Heart left ventricle (tissue), 16 donors: ENCODE measurements around the gene ZMIZ1. TPM values are rescaled to one million over a fixed set of nuclear protein-coding genes. Genes with fewer than 3 reads are reported as not detected.

Experiments
- ATAC-seq, 4 donors: fragments of 200-7000 bp; cut with Tn5 transposase; one replicate each; pipeline ENCODE4 v1.9.1; 2020 to 2022; ENCODE audit warnings: moderate library complexity in 4 of 4, mild to moderate bottlenecking in 3 of 4, moderate number of reproducible peaks in 1 of 4
- DNase-seq, 5 donors: peaks; one replicate each; pipeline ENCODE4 v3.0.0-alpha.2; 2020
- H3K27ac ChIP-seq, 12 donors: fragments of 200-600 bp; sonication (generic) in 4 of 12; one replicate each; pipeline versions ENCODE4 v1.5.0 to v1.8.0; 2016 to 2022; ENCODE audit warnings: mild to moderate bottlenecking in 2 of 12
- H3K27me3 ChIP-seq, 9 donors: fragments of 200-600 bp; sonication (generic) in 2 of 9; one replicate each; pipeline versions ENCODE4 v1.5.1 to v1.8.0; 2016 to 2022; ENCODE audit warnings: mild to moderate bottlenecking in 3 of 9
- H3K36me3 ChIP-seq, 9 donors: fragments of 200-600 bp; sonication (generic) in 2 of 9; one replicate each; pipeline versions ENCODE4 v1.5.0 to v1.8.0; 2018 to 2022; ENCODE audit warnings: mild to moderate bottlenecking in 2 of 9
- H3K4me1 ChIP-seq, 12 donors: fragments of 200-600 bp; sonication (generic) in 4 of 12; one replicate each; pipeline versions ENCODE4 v1.5.0 to v1.8.0; 2016 to 2022; ENCODE audit warnings: mild to moderate bottlenecking in 3 of 12
- H3K4me3 ChIP-seq, 12 donors: fragments of 200-600 bp; sonication (generic) in 4 of 12; one replicate each; pipeline versions ENCODE4 v1.5.0 to v1.8.0; 2017 to 2022; ENCODE audit warnings: mild to moderate bottlenecking in 9 of 12, moderate library complexity in 4 of 12
- H3K9me3 ChIP-seq, 12 donors: fragments of 200-600 bp; sonication (generic) in 4 of 12; one replicate each; pipeline versions ENCODE4 v1.5.0 to v1.8.0; 2016 to 2022; ENCODE audit warnings: mild to moderate bottlenecking in 1 of 12
- POLR2A ChIP-seq, 2 donors: fragments of 450-650 bp; IDR thresholded peaks; one replicate each; pipeline ENCODE4 v1.6.1; 2017; ENCODE audit warnings: antibody characterized with exemption in 2 of 2, mild to moderate bottlenecking in 2 of 2, moderate library complexity in 2 of 2
- WGBS, 4 donors: extraction: QIAGEN DNeasy Blood & Tissue Kit in 2 of 4; methylation state at CpG; one replicate each; pipeline versions ENCODE4 v1.1.5 to v1.1.7; 2013 to 2018; 5-methylcytosine and 5-hydroxymethylcytosine counted together
- intact Hi-C, 10 donors: fragments of 100-400 bp; cut with DNase I; formaldehyde crosslinking; loops; one replicate each; pipeline versions ENCODE4 v1.11.1 to v1.14.2; 2022
- polyA plus RNA-seq, 2 donors: library from polyadenylated mRNA; stranded (reverse); fragments of 200-250 nt; gene quantifications; one replicate each; pipeline ENCODE4 v1.2.3, GENCODE V29; 2013
- total RNA-seq, 9 donors: library from RNA; depleted of rRNA in 2 of 9; stranded (reverse); fragments of >200 nt in 2 of 9; fragmentation: NEBNext Ultra II Directional in 3 of 9; extraction: Animal tissue kit (Norgen Biotek cat#: 25700) in 3 of 9; gene quantifications; one replicate each; pipeline versions ENCODE4 v1.1.0 to v1.2.4, GENCODE V29; 2016 to 2023
- TF ChIP-seq, protein P1 (sequence below), 12 donors: fragments of 200-600 bp; sonication (generic) in 4 of 12; IDR thresholded peaks; one replicate each; pipeline versions ENCODE4 v1.5.0 to v1.8.0; 2018 to 2022; ENCODE audit warnings: antibody characterized with exemption in 12 of 12, mild to moderate bottlenecking in 5 of 12
- donor health status: ischemic (EF 13 %, LVEDD 7.1; RV severe dilation, severe dysfunction).
- donor health status: healthy with polysubstance abuse.
- donor health status: DM: no; HTN: yes; CAD: no.
- donor health status: DM: no; HTN: no; CAD: no.
- donor health status: ischemic (EF 25% LVEDD 6.9; RV normal size, moderate dysfunction).
- donor health status: ischemic (EF 25% LVEDD 5.7; RV mildly dilated, moderate dysfunction).
- donor health status: healthy.
- donor health status: DM: yes; HTN: yes; CAD: no.
- donor health status: ischemic (EF 35%, LVEDD 5.7; RV mildly dilated, moderate dysfunction).
- donor health status: nonischemic (EF 11% LVEDD 7.7; RV severe dilation, severe dysfunction).
- donor health status: DM: yes; HTN: yes; CAD: no.
- donor health status: PGD.
- donor health status: ischemic (EF 29% LVEDD 5.4; RV normal size, mild dysfunction).
- donor health status: nonischemic (EF 23%, LVEDD 6.1; RV moderate dilation, normal function).

ZMIZ1 gene
- total and polyA plus RNA-seq, 11 donors, result 19.7 to 75.4 (median 49.2) TPM

DNA sequence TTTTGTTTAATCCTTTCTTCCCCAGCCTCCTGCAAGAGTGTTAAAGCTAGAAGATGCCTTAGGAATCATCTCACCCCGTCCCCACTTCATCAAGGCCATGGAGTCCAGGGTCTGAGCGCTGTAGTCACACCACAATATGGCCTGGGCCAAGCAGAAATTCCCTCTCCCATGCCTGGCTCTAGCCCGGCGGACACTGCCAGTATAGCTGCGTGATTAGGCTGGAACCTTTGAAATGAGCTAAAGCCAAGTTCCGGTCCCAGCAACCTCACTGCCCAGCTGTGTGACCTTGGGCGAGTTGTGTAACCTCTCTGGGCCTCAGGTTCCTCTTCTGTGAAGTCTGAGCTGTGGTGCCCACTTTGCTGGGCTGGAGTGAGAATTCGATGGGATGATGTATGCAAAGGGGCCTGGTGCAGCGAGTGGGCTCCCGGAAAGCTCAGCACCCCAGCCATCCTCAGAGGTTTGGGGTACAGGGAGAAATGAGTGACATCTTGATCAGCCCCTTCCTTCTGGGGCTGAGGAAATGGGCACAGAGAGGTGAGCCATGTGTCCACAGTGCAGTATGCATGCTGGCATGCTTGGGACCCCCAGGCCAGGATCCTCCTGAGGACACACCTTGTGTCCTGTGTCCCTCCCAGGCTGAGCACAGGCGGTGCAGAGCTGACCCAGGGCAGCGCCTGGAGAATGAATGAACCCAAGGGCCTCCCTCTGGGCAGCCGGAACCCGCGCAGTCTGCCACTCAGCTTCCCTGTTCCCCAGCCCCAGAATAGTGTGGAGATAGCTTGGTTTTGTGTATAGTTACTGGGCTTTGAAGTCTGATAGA lies 118.6 kb downstream of the ZMIZ1 start:
- TF ChIP-seq POLR2A (IDR thresholded peaks at IDR 0.05), result no peak
- TF ChIP-seq, protein P1, sequence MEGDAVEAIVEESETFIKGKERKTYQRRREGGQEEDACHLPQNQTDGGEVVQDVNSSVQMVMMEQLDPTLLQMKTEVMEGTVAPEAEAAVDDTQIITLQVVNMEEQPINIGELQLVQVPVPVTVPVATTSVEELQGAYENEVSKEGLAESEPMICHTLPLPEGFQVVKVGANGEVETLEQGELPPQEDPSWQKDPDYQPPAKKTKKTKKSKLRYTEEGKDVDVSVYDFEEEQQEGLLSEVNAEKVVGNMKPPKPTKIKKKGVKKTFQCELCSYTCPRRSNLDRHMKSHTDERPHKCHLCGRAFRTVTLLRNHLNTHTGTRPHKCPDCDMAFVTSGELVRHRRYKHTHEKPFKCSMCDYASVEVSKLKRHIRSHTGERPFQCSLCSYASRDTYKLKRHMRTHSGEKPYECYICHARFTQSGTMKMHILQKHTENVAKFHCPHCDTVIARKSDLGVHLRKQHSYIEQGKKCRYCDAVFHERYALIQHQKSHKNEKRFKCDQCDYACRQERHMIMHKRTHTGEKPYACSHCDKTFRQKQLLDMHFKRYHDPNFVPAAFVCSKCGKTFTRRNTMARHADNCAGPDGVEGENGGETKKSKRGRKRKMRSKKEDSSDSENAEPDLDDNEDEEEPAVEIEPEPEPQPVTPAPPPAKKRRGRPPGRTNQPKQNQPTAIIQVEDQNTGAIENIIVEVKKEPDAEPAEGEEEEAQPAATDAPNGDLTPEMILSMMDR (IDR thresholded peaks at IDR 0.05), result no peak
- H3K9me3 ChIP-seq, result no peaks in the 10 kb centered on the region
- no peaks in the 10 kb centered on the region for H3K27me3 ChIP-seq
- no peak for ATAC-seq
- 81 to 90% (median 87%) methylated on average over 7 to 15 of the region's 15 CpGs for WGBS, 4 donors
- no peak overlapping the region for H3K4me3 ChIP-seq
- peak overlapping the region in 3 of 12 donors; percentile 15 to 79 (median 38) for H3K27ac ChIP-seq
- peaks cover 25 to 100% (median 91%) of the 10 kb centered on the region in 12 donors for H3K4me1 ChIP-seq
- intact Hi-C loops, result loop anchor here in 2 of 10 donors (5.0 to 10.0 kb wide), 3 partner anchors 35 to 210 kb away; no protein-coding TSS in a partner anchor
- peaks cover 0 to 26% (median 10%) of the 10 kb centered on the region in 9 donors for H3K36me3 ChIP-seq
- DNase-seq, result no peak

DNA sequence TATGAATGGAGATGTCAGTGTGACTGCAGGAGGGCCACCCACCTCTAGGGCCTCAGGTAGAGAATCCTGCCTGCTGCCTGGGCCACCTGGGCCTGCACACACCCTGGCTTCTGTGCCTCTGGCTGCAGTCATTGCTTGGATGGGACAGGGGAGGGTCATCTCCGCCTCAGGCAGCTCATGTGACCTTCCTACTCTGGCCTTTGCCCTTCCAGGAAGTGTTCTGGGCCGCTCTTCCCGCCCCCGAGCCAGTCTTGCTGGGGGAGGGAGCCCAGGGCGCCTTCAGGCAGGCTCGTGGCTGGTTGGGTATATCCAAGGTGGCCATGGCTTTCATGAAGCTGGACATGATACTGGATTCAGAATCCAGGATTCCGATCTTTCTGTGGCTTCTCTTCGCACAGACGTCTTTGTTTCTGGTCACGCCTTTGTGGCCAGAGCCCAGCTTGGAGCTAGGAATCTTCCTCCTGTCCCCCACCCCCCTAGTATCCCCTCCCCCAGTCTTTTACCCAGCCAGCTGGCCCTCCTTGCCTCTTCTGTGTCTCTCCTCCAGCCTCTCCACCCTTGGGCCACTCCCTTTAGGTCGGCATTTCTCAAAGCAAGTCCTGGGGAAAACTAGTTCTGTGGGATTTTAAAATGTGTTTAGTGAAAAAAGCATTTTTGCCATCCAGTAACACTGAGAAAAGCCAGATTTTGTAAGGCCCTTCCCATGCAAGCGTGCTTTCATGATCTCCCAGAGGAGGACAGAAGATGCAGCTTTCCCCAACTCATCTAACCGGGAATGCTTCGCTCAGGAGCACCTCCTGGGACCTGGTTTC lies 119.6 kb downstream of the ZMIZ1 start:
- DNase-seq, result no peak
- peak overlapping the region in 4 of 12 donors; percentile 15 to 30 (median 26) for H3K27ac ChIP-seq
- H3K4me3 ChIP-seq, result no peak overlapping the region
- peaks cover 22 to 99% (median 89%) of the 10 kb centered on the region in 12 donors for H3K4me1 ChIP-seq
- 60 to 72% (median 64%) methylated on average over 9 to 14 of the region's 14 CpGs for WGBS, 4 donors
- TF ChIP-seq, protein P1 (IDR thresholded peaks at IDR 0.05), result no peak
- no peak for TF ChIP-seq POLR2A (IDR thresholded peaks at IDR 0.05)
- no peaks in the 10 kb centered on the region for H3K9me3 ChIP-seq
- H3K27me3 ChIP-seq, result no peaks in the 10 kb centered on the region
- intact Hi-C loops, result loop anchor here in 2 of 10 donors (5.0 to 10.0 kb wide), 3 partner anchors 36 to 211 kb away; no protein-coding TSS in a partner anchor
- H3K36me3 ChIP-seq, result peaks cover 0 to 26% (median 10%) of the 10 kb centered on the region in 9 donors
- peak in 1 of 4 donors; percentile 27 for ATAC-seq

DNA sequence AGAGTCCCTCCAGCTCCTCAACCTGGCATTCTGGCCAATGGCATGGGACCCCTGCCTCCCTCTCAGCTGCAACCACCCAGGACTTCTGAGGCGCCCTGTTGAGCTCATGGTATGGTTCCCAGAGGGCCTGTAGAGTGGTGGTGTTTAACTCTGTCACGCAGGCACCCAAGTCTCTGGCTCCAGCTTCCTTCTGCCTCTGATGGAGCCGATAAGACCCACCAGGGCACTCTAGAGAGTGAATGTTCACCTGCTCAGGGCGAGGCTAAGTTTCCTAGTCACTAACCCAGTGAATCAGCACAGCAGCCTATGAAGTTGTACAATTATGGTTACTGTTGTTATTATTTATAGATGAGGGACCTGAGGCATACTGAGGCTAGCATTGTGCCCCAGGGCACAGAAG lies 120.4 kb downstream of the ZMIZ1 start:
- Histone ChIP-seq H3K27ac (peak overlapping the region in 3 of 12 donors; percentile 6 to 34 (median 12)), H3K4me3 (no peak overlapping the region), H3K27me3 (no peaks in the 10 kb centered on the region), H3K4me1 (peaks cover 16 to 98% (median 81%) of the 10 kb centered on the region in 12 donors), H3K9me3 (no peaks in the 10 kb centered on the region), H3K36me3 (peaks cover 0 to 26% (median 10%) of the 10 kb centered on the region in 9 donors)
- intact Hi-C loops, result loop anchor here in 2 of 10 donors (5.0 to 10.0 kb wide), 3 partner anchors 37 to 212 kb away; no protein-coding TSS in a partner anchor
- ATAC-seq (no peak), DNase-seq (no peak)
- TF ChIP-seq, protein P1 (IDR thresholded peaks at IDR 0.05), result no peak
- TF ChIP-seq POLR2A (IDR thresholded peaks at IDR 0.05), result no peak
- WGBS, 4 donors, result 88 to 100% (median 91%) methylated on average over 1 to 4 of the region's 4 CpGs
